Caco-2 (cell line): ENCODE data around the gene SRRT. TPM values are rescaled to one million over a fixed set of nuclear protein-coding genes. Genes with fewer than 3 reads are reported as not detected.
A peak's percentile ranks its signal among the peaks of the same experiment; 100 is the strongest.

Source experiments
- BruUV-seq: library from RNA; stranded (reverse); fragments of 400-500 nt; replicated peaks from 2 replicates; lab custom pipeline; 2021; lab: Mats Ljungman, UMichigan
- CTCF ChIA-PET: fragments of 300-600 bp; sonication (Branson Sonifier 250); formaldehyde crosslinking; loops from one replicate; lab custom pipeline; 2022; ENCODE audit warnings: antibody characterized with exemption; lab: Charles Lee
- POLR2A ChIA-PET: fragments of 300-600 bp; sonication (Branson Sonifier 250); formaldehyde crosslinking; loops from one replicate; lab custom pipeline; 2022; ENCODE audit warnings: antibody characterized with exemption; lab: Charles Lee
- DNase-seq, 2 experiments: peaks; one replicate each; pipeline versions ENCODE4 v3.0.0 to v3.0.0-alpha.2; 2020 to 2022
- H3K27me3 ChIP-seq: replicated peaks from 2 replicates; pipeline ENCODE4 v1.6.0; 2011; ENCODE audit warnings: low read length; ENCODE audit not compliant: control insufficient read depth, insufficient read depth
- H3K36me3 ChIP-seq: 2 replicates; pipeline ENCODE4 v1.5.1; 2011; ENCODE audit warnings: low read length; ENCODE audit not compliant: control insufficient read depth, insufficient read depth
- H3K4me1 ChIP-seq: fragments of 250-450 bp; sonication (Bioruptor Pico); 2 replicates; pipeline ENCODE4 v1.5.1; 2020; ENCODE audit warnings: mild to moderate bottlenecking
- H3K4me3 ChIP-seq: 2 replicates; pipeline ENCODE4 v1.5.1; 2011; ENCODE audit warnings: low read depth, mild to moderate bottlenecking, control low read depth, low read length
- H3K9me3 ChIP-seq: fragments of 250-450 bp; sonication (Bioruptor Pico); 2 replicates; pipeline ENCODE4 v1.5.1; 2020; ENCODE audit warnings: mild to moderate bottlenecking, moderate library complexity
- H3K27ac Mint-ChIP-seq: one replicate; pipeline ENCODE4 v1.8.0; 2022; ENCODE audit warnings: mixed read lengths; ENCODE audit not compliant: unreplicated experiment
- H3K27me3 Mint-ChIP-seq: one replicate; pipeline ENCODE4 v1.8.0; 2022; ENCODE audit warnings: mixed read lengths; ENCODE audit not compliant: insufficient read depth, unreplicated experiment
- H3K36me3 Mint-ChIP-seq: one replicate; pipeline ENCODE4 v1.8.0; 2022; ENCODE audit warnings: mild to moderate bottlenecking, mixed read lengths; ENCODE audit not compliant: insufficient read depth, unreplicated experiment
- H3K4me1 Mint-ChIP-seq: one replicate; pipeline ENCODE4 v1.8.0; 2022; ENCODE audit warnings: low read depth, mixed read lengths; ENCODE audit not compliant: unreplicated experiment
- H3K4me3 Mint-ChIP-seq: one replicate; pipeline ENCODE4 v1.8.0; 2022; ENCODE audit warnings: mild to moderate bottlenecking, moderate library complexity, mixed read lengths; ENCODE audit not compliant: unreplicated experiment
- H3K9me3 Mint-ChIP-seq: one replicate; pipeline ENCODE4 v1.8.0; 2022; ENCODE audit warnings: mixed read lengths; ENCODE audit not compliant: unreplicated experiment
- CTCF ChIP-seq, 2 experiments: fragments of 200-600 bp in 1 of 2; IDR thresholded peaks; 1 replicate in 1 of 2; 2 replicates in 1 of 2; pipeline versions ENCODE4 v1.5.1 to v1.8.0; 2011 to 2022; ENCODE audit warnings: antibody characterized with exemption in 1 of 2, control low read depth in 1 of 2, inconsistent platforms in 1 of 2, low read depth in 1 of 2, low read length in 1 of 2, mild to moderate bottlenecking in 1 of 2, moderate library complexity in 1 of 2; ENCODE audit not compliant: insufficient read depth in 1 of 2, severe bottlenecking in 1 of 2, unreplicated experiment in 1 of 2
- intact Hi-C: fragments of 100-400 bp; cut with micrococcal nuclease; formaldehyde crosslinking; loops from one replicate; pipeline ENCODE4 v1.10.0; 2022; ENCODE audit not compliant: unreplicated experiment
- total RNA-seq: library from RNA; stranded (reverse); gene quantifications from 2 replicates; pipeline ENCODE4 v1.2.3, GENCODE V29; 2022

SRRT gene
- total RNA-seq, 1 experiment from 2014 or later, result 211 TPM

- Histone ChIP-seq H3K27me3 (no peaks in the 10 kb centered on the region), H3K9me3 (no peaks in the 10 kb centered on the region), H3K4me3 (no peak overlapping the region), H3K36me3 (no peaks in the 10 kb centered on the region), H3K4me1 (peaks cover 38% of the 10 kb centered on the region)
- Mint-ChIP-seq H3K36me3 (peaks cover 16% of the 10 kb centered on the region), H3K4me1 (peaks cover 24% of the 10 kb centered on the region), H3K27ac (peak overlapping the region; percentile 58), H3K27me3 (no peaks in the 10 kb centered on the region), H3K4me3 (peak overlapping the region; percentile 70), H3K9me3 (no peaks in the 10 kb centered on the region)
- CTCF ChIA-PET, result interaction anchor here (0.9 to 1.0 kb wide), 2 partner anchors 49 to 68 kb away, joined by 3 to 4 read pairs; no protein-coding TSS in a partner anchor
- BruUV-seq, result TSS peak; percentile 70
- intact Hi-C loops, result loop anchor here (2.0 to 5.0 kb wide), 3 partner anchors 35 to 179 kb away; no protein-coding TSS in a partner anchor
- POLR2A ChIA-PET, result interaction anchor here (0.6 to 1.0 kb wide), 2 partner anchors 8 to 335 kb away, joined by 3 read pairs; no protein-coding TSS in a partner anchor
- DNase-seq, result peak; percentile 41 to 49
- no peak for TF ChIP-seq CTCF (IDR thresholded peaks at IDR 0.05; ENCODE audit: insufficient read depth in 1 of 2, low read depth in 1 of 2, low read length in 1 of 2, severe bottlenecking in 1 of 2, unreplicated experiment in 1 of 2)
Observed at GRCh38 chr7:100897772-100898454, 23.0 kb downstream of the SRRT start.

- Histone ChIP-seq H3K9me3 (no peaks in the 10 kb centered on the region), H3K4me1 (peaks cover 33% of the 10 kb centered on the region), H3K27me3 (no peaks in the 10 kb centered on the region), H3K36me3 (no peaks in the 10 kb centered on the region), H3K4me3 (no peak overlapping the region)
- Mint-ChIP-seq H3K4me1 (peaks cover 24% of the 10 kb centered on the region), H3K4me3 (no peak overlapping the region), H3K36me3 (peaks cover 16% of the 10 kb centered on the region), H3K27me3 (no peaks in the 10 kb centered on the region), H3K9me3 (no peaks in the 10 kb centered on the region), H3K27ac (no peak overlapping the region)
- intact Hi-C loops, result loop anchor here (5.0 kb wide), 1 partner anchor 178 kb away; no protein-coding TSS in a partner anchor
- no peak for DNase-seq
- POLR2A ChIA-PET, result interaction anchor here (0.6 kb wide), 1 partner anchor 159 kb away, joined by 8 read pairs; no protein-coding TSS in a partner anchor
- CTCF ChIA-PET, result no interaction called here
- no peak for TF ChIP-seq CTCF (IDR thresholded peaks at IDR 0.05; ENCODE audit: insufficient read depth in 1 of 2, low read depth in 1 of 2, low read length in 1 of 2, severe bottlenecking in 1 of 2, unreplicated experiment in 1 of 2)
- BruUV-seq, result no TSS peak
Observed at GRCh38 chr7:100899432-100899831, 24.5 kb downstream of the SRRT start.

- H3K36me3 Mint-ChIP-seq, result peaks cover 13% of the 10 kb centered on the region
- Histone ChIP-seq H3K9me3 (no peaks in the 10 kb centered on the region), H3K36me3 (no peaks in the 10 kb centered on the region), H3K27me3 (no peaks in the 10 kb centered on the region), H3K4me3 (no peak overlapping the region), H3K4me1 (peaks cover 30% of the 10 kb centered on the region)
- no peaks in the 10 kb centered on the region for H3K9me3 Mint-ChIP-seq
- no peak for DNase-seq
- TF ChIP-seq CTCF (IDR thresholded peaks at IDR 0.05; ENCODE audit: insufficient read depth in 1 of 2, low read depth in 1 of 2, low read length in 1 of 2, severe bottlenecking in 1 of 2, unreplicated experiment in 1 of 2), result no peak
- peak overlapping the region; percentile 23 for H3K4me3 Mint-ChIP-seq
- no peaks in the 10 kb centered on the region for H3K27me3 Mint-ChIP-seq
- intact Hi-C loops, result no loop called here
- no peak overlapping the region for H3K27ac Mint-ChIP-seq
- POLR2A ChIA-PET, result no interaction called here
- CTCF ChIA-PET, result interaction anchor here (0.6 to 1.4 kb wide), 2 partner anchors 65 to 160 kb away, joined by 3 to 4 read pairs; no protein-coding TSS in a partner anchor
- no TSS peak for BruUV-seq
- peaks cover 22% of the 10 kb centered on the region for H3K4me1 Mint-ChIP-seq
Observed at GRCh38 chr7:100900978-100901377, 26.1 kb downstream of the SRRT start.
